ENCODE data around the gene ALG14. TPM values are rescaled to one million over a fixed set of nuclear protein-coding genes. Genes with fewer than 3 reads are reported as not detected.

ALG14 gene
- total RNA-seq, 1 experiment from 2014 or later: 5.7 TPM

- Histone ChIP-seq H3K4me3 (replicated peaks in 1 of 2; ENCODE audit: low read depth in 1 of 2, low read length in 2 of 2) (peak overlapping the region; percentile 71 to 76), H3K4me2 (ENCODE audit: low read length) (peak overlapping the region; percentile 82), H3K27ac (ENCODE audit: low read depth, low read length) (peak overlapping the region; percentile 79), H3K4me1 (ENCODE audit: control insufficient read depth in 1 of 2, insufficient read depth in 2 of 2, low read length in 2 of 2) (peaks cover 7 to 18% of the 10 kb centered on the region in 2 experiments; a peak in 3 of 4 replicates), H3K9ac (ENCODE audit: low read length) (peak overlapping the region; percentile 63), H3K9me2 (ENCODE audit: insufficient read depth) (no peaks in the 10 kb centered on the region), H2AFZ (ENCODE audit: low read depth, low read length, poor library complexity, severe bottlenecking) (peak overlapping the region; percentile 81), H3K27me3 (ENCODE audit: insufficient read depth, low read length) (no peaks in the 10 kb centered on the region), H3K79me2 (ENCODE audit: insufficient read depth, low read length) (peaks cover 5% of the 10 kb centered on the region; the same call in 1 of the 2 replicates), H3K36me3 (ENCODE audit: control insufficient read depth in 1 of 2, insufficient read depth in 2 of 2, low read length in 2 of 2) (no peaks in the 10 kb centered on the region), H3K9me3 (ENCODE audit: control insufficient read depth in 1 of 2, insufficient read depth in 1 of 2, low read depth in 1 of 2, low read length in 2 of 2) (no peaks in the 10 kb centered on the region), H4K20me1 (ENCODE audit: insufficient read depth) (no peaks in the 10 kb centered on the region)
- no TSS peak for BruUV-seq (replicated peaks)
- ATAC-seq (no peak; the same call in 1 of the 2 replicates), DNase-seq (ENCODE audit: low read depth, low spot score) (no peak)
- ChIA-PET RAD21 (ENCODE audit: low non-redundant PET in 1 of 2, low total read pairs in 2 of 2, uncharacterized antibody in 2 of 2, unreplicated experiment in 2 of 2) (interaction anchor here in 1 of 2 experiments (0.6 kb wide), 1 partner anchor 116 kb away, joined by 3 read pairs; no protein-coding TSS in a partner anchor), POLR2A (no interaction called here), CTCF (interaction anchor here (0.6 to 1.8 kb wide), 4 partner anchors 10 to 263 kb away, joined by 3 to 8 read pairs (median 6); partner anchors contain the start of gene RWDD3)
- TF ChIP-seq JUND (IDR thresholded peaks at IDR 0.05): no peak
- intact Hi-C loops (cut with micrococcal nuclease): no loop called here
Measured at GRCh38 chr1:95118067-95118499, 45.3 kb upstream of the ALG14 start.

GRCh38 chr1:95117207-95118066, 44.7 kb upstream of the ALG14 start, which contains the start of gene TLCD4:
TLCD4 (plus strand) TSS chr1:95117355; CDS start chr1:95143902, 26,547 bp downstream.
- H3K4me2 ChIP-seq (ENCODE audit: low read length): peak within 1 kb of the TSS; percentile 82
- TF ChIP-seq POLR2AphosphoS5 (IDR thresholded peaks at IDR 0.05; ENCODE audit: low read depth, low read length): peak; percentile 61; the same call in 1 of the 2 replicates
- no peak for TF ChIP-seq CBX3 (IDR thresholded peaks at IDR 0.05; ENCODE audit: low read depth)
- TF ChIP-seq ZFX (IDR thresholded peaks at IDR 0.05): peak; percentile 78
- TF ChIP-seq EGR1 (IDR thresholded peaks at IDR 0.05; ENCODE audit: low read depth): peak; percentile 27
- TF ChIP-seq ELF1 (IDR thresholded peaks at IDR 0.05; ENCODE audit: borderline replicate concordance, low read depth): no peak
- H3K4me3 ChIP-seq (replicated peaks in 1 of 2; ENCODE audit: low read depth in 1 of 2, low read length in 2 of 2): peak within 1 kb of the TSS; percentile 71 to 76
- H4K20me1 ChIP-seq (ENCODE audit: insufficient read depth): no peaks in the 10 kb centered on the region
- H3K79me2 ChIP-seq (ENCODE audit: insufficient read depth, low read length): peaks cover 5% of the 10 kb centered on the region; the same call in 1 of the 2 replicates
- POLR2A ChIA-PET: interaction anchor here (1.1 kb wide), 1 partner anchor 15 kb away, joined by 3 read pairs; no protein-coding TSS in a partner anchor
- H2AFZ ChIP-seq (ENCODE audit: low read depth, low read length, poor library complexity, severe bottlenecking): peak within 1 kb of the TSS; percentile 81
- intact Hi-C loops (cut with micrococcal nuclease): no loop called here
- no peaks in the 10 kb centered on the region for H3K9me3 ChIP-seq (ENCODE audit: control insufficient read depth in 1 of 2, insufficient read depth in 1 of 2, low read depth in 1 of 2, low read length in 2 of 2)
- no peaks in the 10 kb centered on the region for H3K9me2 ChIP-seq (ENCODE audit: insufficient read depth)
- H3K9ac ChIP-seq (ENCODE audit: low read length): peak within 1 kb of the TSS; percentile 63
- no peaks in the 10 kb centered on the region for H3K36me3 ChIP-seq (ENCODE audit: control insufficient read depth in 1 of 2, insufficient read depth in 2 of 2, low read length in 2 of 2)
- H3K27ac ChIP-seq (ENCODE audit: low read depth, low read length): peak within 1 kb of the TSS; percentile 79
- CTCF ChIA-PET: interaction anchor here (0.6 to 1.8 kb wide), 7 partner anchors 11 to 263 kb away, joined by 3 to 8 read pairs (median 4); partner anchors contain the start of genes ALG14 and RWDD3
- no peaks in the 10 kb centered on the region for H3K27me3 ChIP-seq (ENCODE audit: insufficient read depth, low read length)
- DNase-seq (ENCODE audit: low read depth, low spot score): peak; percentile 35
- H3K4me1 ChIP-seq (ENCODE audit: control insufficient read depth in 1 of 2, insufficient read depth in 2 of 2, low read length in 2 of 2): peaks cover 7 to 18% of the 10 kb centered on the region in 2 experiments; a peak in 3 of 4 replicates
- RAD21 ChIA-PET (ENCODE audit: low non-redundant PET in 1 of 2, low total read pairs in 2 of 2, uncharacterized antibody in 2 of 2, unreplicated experiment in 2 of 2): interaction anchor here (0.6 to 1.0 kb wide), 3 partner anchors 116 to 139 kb away, joined by 3 to 8 read pairs (median 3); partner anchors contain the start of gene RWDD3 (in 1 of the 2)
- peak; percentile 89 for ATAC-seq
- no TSS peak for BruUV-seq (replicated peaks)

All from HCT116 (cell line).